ENCODE results near the gene CNIH3.

CNIH3 gene

DNA sequence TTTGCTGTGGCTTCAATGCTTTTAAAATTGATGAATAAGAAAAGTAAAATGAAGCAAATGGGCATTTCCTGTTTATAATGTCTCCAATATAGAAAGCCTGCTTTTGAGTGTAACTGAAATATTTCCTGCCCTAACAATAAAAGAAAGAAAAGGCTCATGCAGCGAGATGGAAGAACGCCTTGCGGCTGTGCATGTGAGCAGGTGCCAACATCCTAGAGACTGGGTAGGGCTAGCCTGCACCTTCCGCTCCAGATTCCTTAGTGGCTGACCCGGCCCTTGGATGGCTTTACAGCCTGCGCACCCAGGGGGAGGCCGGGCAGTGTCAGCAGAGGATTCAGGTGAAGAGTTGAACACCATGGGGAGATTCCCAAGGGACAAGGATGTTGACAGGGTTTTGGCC is 21.8 kb downstream of the CNIH3 start:
- in situ Hi-C loops (cut with HindIII; ENCODE audit: low sequenced_read_pairs) = no loop called here

DNA sequence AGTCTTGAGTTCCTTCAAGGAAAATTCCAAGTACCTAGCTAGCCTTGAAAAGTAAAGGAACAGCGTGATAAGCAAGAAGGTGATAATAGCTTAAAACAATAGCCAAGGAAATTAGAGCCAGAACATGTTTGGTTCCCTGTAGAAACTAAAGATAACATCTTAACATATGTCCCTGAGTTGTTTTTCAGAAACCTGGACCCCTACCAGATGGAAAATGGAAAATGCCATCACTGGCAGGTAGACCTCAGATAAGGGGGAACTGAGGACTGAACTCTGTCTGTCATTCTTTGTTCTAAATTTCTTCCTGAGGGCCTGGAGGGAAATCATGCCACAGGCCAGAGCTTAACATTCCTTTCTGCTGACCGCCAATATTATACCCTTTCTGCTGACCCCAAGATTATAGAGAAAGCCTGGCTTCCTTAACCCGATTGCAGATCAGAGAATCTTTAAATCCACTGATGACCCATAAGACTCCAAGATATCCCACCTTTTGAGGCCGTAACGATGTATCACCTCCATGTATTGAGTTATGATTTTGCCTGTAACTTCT is 23.4 kb downstream of the CNIH3 start:
- TF ChIP-seq, protein P1, sequence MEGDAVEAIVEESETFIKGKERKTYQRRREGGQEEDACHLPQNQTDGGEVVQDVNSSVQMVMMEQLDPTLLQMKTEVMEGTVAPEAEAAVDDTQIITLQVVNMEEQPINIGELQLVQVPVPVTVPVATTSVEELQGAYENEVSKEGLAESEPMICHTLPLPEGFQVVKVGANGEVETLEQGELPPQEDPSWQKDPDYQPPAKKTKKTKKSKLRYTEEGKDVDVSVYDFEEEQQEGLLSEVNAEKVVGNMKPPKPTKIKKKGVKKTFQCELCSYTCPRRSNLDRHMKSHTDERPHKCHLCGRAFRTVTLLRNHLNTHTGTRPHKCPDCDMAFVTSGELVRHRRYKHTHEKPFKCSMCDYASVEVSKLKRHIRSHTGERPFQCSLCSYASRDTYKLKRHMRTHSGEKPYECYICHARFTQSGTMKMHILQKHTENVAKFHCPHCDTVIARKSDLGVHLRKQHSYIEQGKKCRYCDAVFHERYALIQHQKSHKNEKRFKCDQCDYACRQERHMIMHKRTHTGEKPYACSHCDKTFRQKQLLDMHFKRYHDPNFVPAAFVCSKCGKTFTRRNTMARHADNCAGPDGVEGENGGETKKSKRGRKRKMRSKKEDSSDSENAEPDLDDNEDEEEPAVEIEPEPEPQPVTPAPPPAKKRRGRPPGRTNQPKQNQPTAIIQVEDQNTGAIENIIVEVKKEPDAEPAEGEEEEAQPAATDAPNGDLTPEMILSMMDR (IDR thresholded peaks at IDR 0.05; ENCODE audit: low read depth, low read length) = no peak
- no peak overlapping the region for H3K4me3 ChIP-seq (ENCODE audit: low read depth, low read length)
- in situ Hi-C loops (cut with HindIII; ENCODE audit: low sequenced_read_pairs) = no loop called here
- no peak for DNase-seq (ENCODE audit: low read depth, low spot score)

More for the DNA sequence above, 21.8 kb downstream of the CNIH3 start:
- no peak for DNase-seq (ENCODE audit: low read depth, low spot score)
- TF ChIP-seq, protein P1 (IDR thresholded peaks at IDR 0.05; ENCODE audit: low read depth, low read length) = no peak
- no peak overlapping the region for H3K4me3 ChIP-seq (ENCODE audit: low read depth, low read length)

DNA sequence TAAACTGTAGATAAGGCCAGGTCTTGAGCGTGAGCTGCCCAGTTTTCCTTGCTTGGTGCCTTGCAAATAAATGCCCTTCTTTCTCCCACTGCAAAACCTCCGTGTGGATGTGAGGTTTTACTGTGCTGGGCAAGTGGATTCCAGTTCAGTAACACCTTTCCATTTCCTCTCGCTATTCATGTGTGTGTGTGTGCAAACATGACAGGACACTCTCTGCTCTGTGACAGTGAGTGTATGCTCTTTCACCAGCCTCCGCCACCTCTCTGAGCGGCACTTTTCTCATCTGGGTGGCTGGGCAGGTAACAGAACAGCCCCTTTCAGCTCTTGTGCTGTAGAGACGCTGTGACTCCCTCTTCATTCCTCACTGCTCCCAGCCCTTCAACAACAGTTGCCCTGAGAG is 23.9 kb downstream of the CNIH3 start:
- DNase-seq (ENCODE audit: low read depth, low spot score) = no peak
- no peak overlapping the region for H3K4me3 ChIP-seq (ENCODE audit: low read depth, low read length)
- TF ChIP-seq, protein P1 (IDR thresholded peaks at IDR 0.05; ENCODE audit: low read depth, low read length) = no peak
- in situ Hi-C loops (cut with HindIII; ENCODE audit: low sequenced_read_pairs) = no loop called here

DNA sequence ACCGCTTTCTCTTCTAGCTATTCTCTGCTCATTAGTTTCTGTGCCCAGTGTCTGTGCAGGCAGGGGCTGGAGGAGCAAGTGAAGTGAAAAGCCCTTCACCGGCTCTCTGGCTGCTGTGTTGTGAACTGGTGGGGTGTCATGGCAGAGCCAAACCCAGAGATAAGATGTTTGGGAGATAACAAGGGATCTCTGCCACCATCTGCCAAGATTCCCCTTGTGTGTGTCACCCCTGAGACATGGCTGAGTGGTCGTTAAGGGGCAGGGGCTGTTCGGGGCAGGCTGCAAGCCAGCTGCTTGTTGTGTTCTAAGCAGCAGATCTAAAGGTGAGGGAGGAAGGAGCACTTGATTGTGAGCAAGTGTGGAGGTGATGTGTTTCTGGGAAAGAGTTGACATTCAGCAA is 24.5 kb downstream of the CNIH3 start:
- TF ChIP-seq, protein P1 (IDR thresholded peaks at IDR 0.05; ENCODE audit: low read depth, low read length) = no peak
- no peak for DNase-seq (ENCODE audit: low read depth, low spot score)
- no peak overlapping the region for H3K4me3 ChIP-seq (ENCODE audit: low read depth, low read length)
- in situ Hi-C loops (cut with HindIII; ENCODE audit: low sequenced_read_pairs) = no loop called here

DNA sequence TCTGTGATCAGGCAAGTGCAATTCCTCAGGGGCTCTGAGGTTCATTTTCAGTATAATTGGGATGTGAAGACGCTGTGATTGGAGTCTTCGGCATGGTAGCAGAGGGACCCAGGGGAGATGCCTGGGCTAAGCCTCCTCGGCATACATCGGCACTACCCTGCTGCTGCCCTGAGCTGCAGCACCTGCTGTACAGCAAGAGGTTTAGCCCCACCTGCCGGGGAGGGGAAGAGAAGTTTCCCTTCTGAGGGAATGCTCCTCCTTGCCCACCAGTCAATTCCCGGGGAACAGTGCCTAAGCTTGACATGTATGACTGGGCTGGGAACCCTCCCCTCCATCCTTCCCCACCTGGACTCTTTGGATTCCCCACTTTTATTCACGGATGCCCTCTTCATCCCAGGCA is 24.9 kb downstream of the CNIH3 start:
- TF ChIP-seq, protein P1 (IDR thresholded peaks at IDR 0.05; ENCODE audit: low read depth, low read length) = peak; percentile 2
- no peak for DNase-seq (ENCODE audit: low read depth, low spot score)
- no peak overlapping the region for H3K4me3 ChIP-seq (ENCODE audit: low read depth, low read length)
- in situ Hi-C loops (cut with HindIII; ENCODE audit: low sequenced_read_pairs) = no loop called here

DNA sequence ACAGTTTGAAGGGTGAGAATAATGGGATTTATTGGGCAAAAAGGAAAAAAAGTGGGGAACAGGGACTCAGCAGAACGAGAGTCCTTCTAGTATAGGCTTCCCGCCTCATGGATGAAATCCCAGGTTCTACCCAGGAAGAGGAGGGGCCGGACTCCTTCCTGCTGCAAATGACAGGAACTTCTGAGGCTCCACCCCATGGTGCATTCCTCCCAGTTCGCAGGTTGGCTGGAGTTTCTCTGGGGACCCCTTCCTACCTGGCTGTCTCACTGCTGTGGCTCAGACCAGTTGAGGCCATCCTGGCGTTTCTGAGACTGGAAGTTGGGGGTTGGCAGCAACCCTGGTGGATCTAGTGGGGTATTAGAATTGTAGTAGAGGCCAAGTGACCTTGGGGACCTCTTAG is 27.5 kb downstream of the CNIH3 start:
- H3K4me3 ChIP-seq (ENCODE audit: low read depth, low read length) = no peak overlapping the region
- in situ Hi-C loops (cut with HindIII; ENCODE audit: low sequenced_read_pairs) = no loop called here
- TF ChIP-seq, protein P1 (IDR thresholded peaks at IDR 0.05; ENCODE audit: low read depth, low read length) = no peak
- no peak for DNase-seq (ENCODE audit: low read depth, low spot score)

All from astrocyte of the spinal cord (primary cell).